NCI-H2227 (cell line): Measurements from ENCODE around the gene NAMPT.

ENCODE experiments used
- DNase-seq: peaks from one replicate; lab custom pipeline; 2025; ENCODE audit not compliant: unreplicated experiment; lab: John Stamatoyannopoulos, UW

The NAMPT gene

GRCh38 chr7:106276513-106276912 lies 8.3 kb downstream of the NAMPT start:
- DNase-seq = no peak

GRCh38 chr7:106273009-106273668 lies 11.6 kb downstream of the NAMPT start:
- no peak for DNase-seq

- no peak for DNase-seq
Observed at GRCh38 chr7:106270122-106270977, 14.4 kb downstream of the NAMPT start.

- no peak for DNase-seq
Observed at GRCh38 chr7:106269254-106269961, 15.4 kb downstream of the NAMPT start.

- no peak for DNase-seq
Observed at GRCh38 chr7:106265133-106265532, 19.6 kb downstream of the NAMPT start.

GRCh38 chr7:106262221-106262881 lies 22.4 kb downstream of the NAMPT start:
- DNase-seq = no peak

- DNase-seq = no peak
Observed at GRCh38 chr7:106260136-106260561, 24.6 kb downstream of the NAMPT start.

- DNase-seq = no peak
Observed at GRCh38 chr7:106258789-106259188, 26.0 kb downstream of the NAMPT start.

GRCh38 chr7:106257752-106258151 lies 27.0 kb downstream of the NAMPT start:
- DNase-seq = no peak

GRCh38 chr7:106256144-106256543 lies 28.6 kb downstream of the NAMPT start:
- no peak for DNase-seq

GRCh38 chr7:106255246-106255645 lies 29.5 kb downstream of the NAMPT start:
- DNase-seq = no peak

GRCh38 chr7:106254525-106255116 lies 30.2 kb downstream of the NAMPT start:
- no peak for DNase-seq

- DNase-seq = no peak
Observed at GRCh38 chr7:106252568-106252967, 32.2 kb downstream of the NAMPT start.

- no peak for DNase-seq
Observed at GRCh38 chr7:106249488-106249887, 35.3 kb downstream of the NAMPT start.

GRCh38 chr7:106248600-106248999 lies 36.2 kb downstream of the NAMPT start:
- DNase-seq = no peak

GRCh38 chr7:106247841-106248240 lies 36.9 kb downstream of the NAMPT start:
- DNase-seq = no peak

- no peak for DNase-seq
Observed at GRCh38 chr7:106246902-106247711, 37.7 kb downstream of the NAMPT start.

- DNase-seq = no peak
Observed at GRCh38 chr7:106243893-106244292, 40.9 kb downstream of the NAMPT start.

- no peak for DNase-seq
Observed at GRCh38 chr7:106239406-106239805, 45.4 kb downstream of the NAMPT start.

- DNase-seq = no peak
Observed at GRCh38 chr7:106238830-106239229, 46.0 kb downstream of the NAMPT start.
